Activated naive CD8-positive, alpha-beta T cell (primary cell): ENCODE data around the gene NUDT1.

Source experiments
- H3K27ac Mint-ChIP-seq: one replicate; pipeline ENCODE4 v1.8.0; 2021; ENCODE audit warnings: mixed read lengths
- H3K27me3 Mint-ChIP-seq: one replicate; pipeline ENCODE4 v1.8.0; 2021; ENCODE audit warnings: mixed read lengths
- H3K36me3 Mint-ChIP-seq: one replicate; pipeline ENCODE4 v1.8.0; 2021; ENCODE audit warnings: mixed read lengths
- H3K4me1 Mint-ChIP-seq: one replicate; pipeline ENCODE4 v1.8.0; 2021; ENCODE audit warnings: low read depth, mixed read lengths
- H3K4me3 Mint-ChIP-seq: one replicate; pipeline ENCODE4 v1.8.0; 2021; ENCODE audit warnings: mild to moderate bottlenecking, mixed read lengths
- H3K9me3 Mint-ChIP-seq: one replicate; pipeline ENCODE4 v1.8.0; 2021; ENCODE audit warnings: low read depth, mixed read lengths

The NUDT1 gene

GRCh38 chr7:2244404-2244995, 2.5 kb downstream of the NUDT1 start:
- H3K27ac Mint-ChIP-seq: no peak overlapping the region
- peaks cover 29% of the 10 kb centered on the region for H3K4me1 Mint-ChIP-seq
- no peak overlapping the region for H3K4me3 Mint-ChIP-seq
- H3K27me3 Mint-ChIP-seq: no peaks in the 10 kb centered on the region
- H3K9me3 Mint-ChIP-seq: no peaks in the 10 kb centered on the region
- H3K36me3 Mint-ChIP-seq: no peaks in the 10 kb centered on the region

DNA sequence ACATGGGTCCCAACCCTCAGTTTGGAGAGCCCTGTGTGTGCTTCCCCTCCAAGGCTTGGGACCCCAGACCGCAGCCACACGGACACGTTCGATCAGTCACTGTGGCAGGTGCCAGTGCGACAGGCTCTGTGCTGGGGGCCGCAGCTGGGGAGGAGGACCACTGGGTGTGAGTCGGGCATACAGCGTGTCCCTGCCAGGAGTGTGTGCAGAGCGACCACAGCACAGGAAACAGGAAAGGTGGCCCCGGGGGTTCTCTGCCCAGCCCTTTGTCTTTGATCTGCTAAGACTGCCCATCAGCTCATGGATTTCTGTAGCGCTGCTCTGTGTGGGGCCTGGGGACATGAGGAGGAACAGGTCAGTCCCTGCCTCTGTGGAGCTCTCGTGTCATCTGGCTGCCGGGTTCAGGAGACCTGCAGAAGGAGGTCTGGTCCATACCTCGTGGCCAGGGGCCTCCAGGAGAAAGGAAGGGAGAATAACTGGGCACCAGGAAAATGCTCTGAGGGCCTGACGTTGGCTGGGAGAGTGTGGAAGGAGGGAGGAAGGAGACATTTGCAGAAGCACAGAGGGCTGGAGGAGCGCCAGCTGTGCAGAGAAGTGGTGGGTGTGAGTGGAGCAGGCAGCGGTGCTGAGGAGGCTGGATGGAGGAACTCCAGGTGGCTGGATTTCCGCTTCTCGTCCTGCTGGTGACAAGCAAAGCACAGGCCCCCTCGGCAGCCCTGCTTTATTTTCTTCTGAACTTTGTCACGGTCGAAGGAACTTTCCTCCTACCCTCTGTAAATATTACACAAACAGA, 4.1 kb downstream of the NUDT1 start:
- no peak overlapping the region for H3K27ac Mint-ChIP-seq
- H3K4me1 Mint-ChIP-seq: peaks cover 19% of the 10 kb centered on the region
- H3K27me3 Mint-ChIP-seq: no peaks in the 10 kb centered on the region
- no peaks in the 10 kb centered on the region for H3K36me3 Mint-ChIP-seq
- H3K4me3 Mint-ChIP-seq: no peak overlapping the region
- no peaks in the 10 kb centered on the region for H3K9me3 Mint-ChIP-seq

DNA sequence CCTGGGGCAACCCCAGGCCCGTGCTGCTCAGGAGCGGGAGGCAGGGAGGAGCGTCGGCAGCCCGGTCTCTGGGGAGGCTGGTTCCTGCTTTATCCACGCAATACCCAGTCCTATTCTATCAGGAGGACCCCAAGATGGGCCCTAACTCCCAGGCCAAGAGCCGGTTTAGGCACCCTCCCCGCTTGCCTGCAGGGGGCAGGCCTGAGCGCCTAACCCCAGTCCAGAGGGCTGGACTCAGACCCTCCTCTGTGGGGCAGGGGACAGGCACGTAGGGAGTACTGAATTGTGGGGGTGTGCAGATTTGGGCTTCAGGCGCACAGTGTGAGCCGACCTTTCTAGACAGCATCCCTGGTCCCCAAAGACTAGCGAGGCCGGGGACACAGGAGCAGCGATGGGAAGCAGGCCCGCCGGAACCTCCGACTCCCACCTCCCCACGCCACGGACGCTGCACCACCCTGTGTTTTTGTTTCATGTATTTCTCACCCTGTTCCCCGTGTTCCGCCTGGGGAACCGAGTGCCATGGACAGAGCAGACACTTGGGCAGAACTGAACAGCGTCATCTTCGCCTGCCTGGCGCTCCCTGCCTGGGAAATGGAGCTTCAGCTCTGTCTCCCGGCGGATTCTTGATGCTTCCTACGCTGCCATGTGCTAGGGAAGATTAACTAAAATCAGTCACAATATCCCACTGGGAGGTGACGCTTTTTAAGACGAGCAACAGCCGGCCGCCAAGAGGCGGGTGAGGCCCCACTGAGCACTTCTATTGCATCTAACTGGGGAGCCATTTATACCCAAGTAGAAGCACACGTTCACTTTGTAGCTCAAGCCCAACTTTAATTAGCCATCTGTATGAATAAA, 5.3 kb downstream of the NUDT1 start:
- Mint-ChIP-seq H3K36me3 (no peaks in the 10 kb centered on the region), H3K4me1 (peaks cover 19% of the 10 kb centered on the region), H3K4me3 (no peak overlapping the region), H3K27me3 (no peaks in the 10 kb centered on the region), H3K27ac (no peak overlapping the region), H3K9me3 (no peaks in the 10 kb centered on the region)

DNA sequence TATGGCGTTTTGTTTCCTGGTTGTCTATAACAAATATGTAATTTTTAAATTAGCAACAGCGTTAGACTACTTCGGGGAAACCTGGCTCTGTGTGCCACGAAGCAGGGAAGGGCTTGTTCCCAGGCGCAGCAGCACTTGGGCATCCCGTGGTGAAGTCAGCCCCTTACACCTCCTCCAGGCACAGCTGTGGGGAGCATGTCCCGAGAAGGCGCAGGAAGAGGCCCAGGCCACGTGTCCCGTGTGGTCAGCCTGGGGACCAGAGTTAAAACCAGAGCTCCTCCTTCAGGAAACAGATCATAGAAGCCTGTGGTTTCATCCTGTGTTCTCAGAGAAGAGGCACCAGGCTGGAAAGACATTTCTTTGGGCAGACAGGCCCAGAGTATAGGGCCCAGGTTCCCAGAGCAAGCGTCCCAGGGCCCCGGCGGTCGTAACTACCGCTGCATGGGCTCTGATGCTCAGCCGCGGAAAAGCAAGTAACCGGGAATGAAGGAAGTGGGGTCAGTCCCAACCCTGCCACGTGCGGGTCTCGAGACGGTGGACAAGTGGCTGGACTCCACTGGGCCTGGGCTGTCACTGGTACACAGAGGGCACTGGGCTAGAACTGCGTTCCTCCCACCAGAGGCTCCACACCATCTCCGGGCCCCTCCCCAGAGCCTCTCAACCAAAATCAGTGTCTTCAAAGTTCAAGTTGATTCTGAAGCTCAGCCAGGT, 7.1 kb downstream of the NUDT1 start:
- H3K4me3 Mint-ChIP-seq: peak overlapping the region; percentile 32
- no peaks in the 10 kb centered on the region for H3K9me3 Mint-ChIP-seq
- H3K4me1 Mint-ChIP-seq: peaks cover 17% of the 10 kb centered on the region
- peak overlapping the region; percentile 46 for H3K27ac Mint-ChIP-seq
- no peaks in the 10 kb centered on the region for H3K36me3 Mint-ChIP-seq
- no peaks in the 10 kb centered on the region for H3K27me3 Mint-ChIP-seq

- Mint-ChIP-seq H3K36me3 (no peaks in the 10 kb centered on the region), H3K4me1 (peaks cover 17% of the 10 kb centered on the region), H3K4me3 (no peak overlapping the region), H3K27ac (no peak overlapping the region), H3K27me3 (no peaks in the 10 kb centered on the region), H3K9me3 (no peaks in the 10 kb centered on the region)
These were observed 7.8 kb downstream of the NUDT1 start for GRCh38 chr7:2249744-2250323.

- Mint-ChIP-seq H3K4me3 (no peak overlapping the region), H3K27ac (no peak overlapping the region), H3K27me3 (no peaks in the 10 kb centered on the region), H3K36me3 (no peaks in the 10 kb centered on the region), H3K4me1 (peaks cover 16% of the 10 kb centered on the region), H3K9me3 (no peaks in the 10 kb centered on the region)
These were observed 9.4 kb downstream of the NUDT1 start for GRCh38 chr7:2251381-2251780.

DNA sequence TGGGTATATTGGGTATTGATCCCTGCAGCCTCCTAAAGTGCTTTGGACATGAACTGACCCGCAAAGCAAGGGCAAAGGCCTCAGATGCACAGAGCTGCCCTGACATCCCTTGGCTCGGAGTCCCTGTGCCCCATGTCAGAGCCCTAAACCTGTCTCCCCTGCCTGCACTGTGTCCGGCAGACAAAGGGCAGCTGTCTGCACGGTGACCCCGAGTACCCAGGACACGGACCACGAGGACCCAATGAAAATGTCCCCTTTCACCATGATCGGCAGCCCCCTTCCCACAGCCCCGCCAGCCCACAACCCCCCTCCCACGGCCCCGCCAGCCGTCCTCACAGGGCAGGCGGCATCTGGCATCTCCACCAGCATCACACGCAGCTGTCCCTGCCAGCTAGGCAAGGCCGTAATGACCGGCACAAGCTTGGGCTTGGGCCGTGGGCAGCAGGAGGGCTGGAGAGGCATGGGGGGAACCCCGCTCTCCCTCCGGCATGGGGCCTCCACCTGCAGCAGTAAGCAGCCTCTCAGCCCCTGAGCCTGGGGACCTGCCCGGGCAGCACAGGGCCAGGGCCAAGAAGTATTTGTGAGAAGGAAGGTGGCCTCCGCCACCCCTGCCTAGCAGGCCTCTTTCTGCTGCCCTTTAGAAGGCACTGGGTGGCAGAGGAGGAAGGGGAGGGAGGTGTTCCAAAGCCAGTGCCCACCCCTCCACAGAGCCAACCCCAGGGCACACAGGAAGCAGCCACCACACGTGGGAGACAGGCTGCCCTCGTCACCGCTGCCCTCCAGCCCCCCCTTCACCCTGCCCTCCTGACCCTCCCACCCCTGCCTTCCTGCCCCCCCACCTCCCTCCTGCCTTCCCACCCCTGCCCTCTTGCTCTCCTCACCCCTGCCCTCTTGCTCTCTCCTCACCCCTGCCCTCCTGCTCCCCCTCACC, 10.1 kb downstream of the NUDT1 start:
- H3K4me1 Mint-ChIP-seq: peaks cover 16% of the 10 kb centered on the region

DNA sequence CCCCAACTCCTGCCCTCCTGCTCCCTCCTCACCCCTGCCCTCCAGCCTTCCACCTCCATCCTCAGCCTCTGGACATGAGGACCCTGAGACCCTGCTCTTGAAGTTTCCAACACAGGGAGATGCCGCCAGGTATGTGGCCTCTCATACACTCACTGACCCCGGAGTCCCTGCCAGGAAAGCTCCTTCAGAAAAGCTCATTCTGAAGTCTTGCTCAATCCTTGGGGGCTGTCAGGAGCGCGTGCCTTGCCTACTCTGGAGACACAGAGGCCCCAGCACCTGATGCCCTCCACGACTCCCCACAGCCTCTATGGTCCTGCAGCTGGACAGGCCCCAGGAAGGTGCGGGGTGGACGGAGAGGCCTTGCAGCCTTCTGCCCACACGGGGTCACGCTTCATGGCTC, 11.0 kb downstream of the NUDT1 start:
- Mint-ChIP-seq H3K4me1 (peaks cover 14% of the 10 kb centered on the region), H3K27me3 (no peaks in the 10 kb centered on the region), H3K4me3 (no peak overlapping the region), H3K27ac (peak overlapping the region; percentile 28), H3K36me3 (no peaks in the 10 kb centered on the region), H3K9me3 (no peaks in the 10 kb centered on the region)

More for the DNA sequence above, 10.1 kb downstream of the NUDT1 start:
- no peak overlapping the region for H3K4me3 Mint-ChIP-seq
- H3K27me3 Mint-ChIP-seq: no peaks in the 10 kb centered on the region
- H3K36me3 Mint-ChIP-seq: no peaks in the 10 kb centered on the region
- no peaks in the 10 kb centered on the region for H3K9me3 Mint-ChIP-seq
- H3K27ac Mint-ChIP-seq: no peak overlapping the region

- Mint-ChIP-seq H3K27me3 (no peaks in the 10 kb centered on the region), H3K9me3 (no peaks in the 10 kb centered on the region), H3K4me3 (no peak overlapping the region), H3K27ac (no peak overlapping the region), H3K36me3 (no peaks in the 10 kb centered on the region), H3K4me1 (peaks cover 10% of the 10 kb centered on the region)
These were observed 11.7 kb downstream of the NUDT1 start for GRCh38 chr7:2253525-2254244.

GRCh38 chr7:2254429-2255144, 12.6 kb downstream of the NUDT1 start:
- Mint-ChIP-seq H3K9me3 (no peaks in the 10 kb centered on the region), H3K27ac (no peak overlapping the region), H3K4me1 (peaks cover 3% of the 10 kb centered on the region), H3K27me3 (no peaks in the 10 kb centered on the region), H3K36me3 (no peaks in the 10 kb centered on the region), H3K4me3 (no peak overlapping the region)

- H3K36me3 Mint-ChIP-seq: peaks cover 2% of the 10 kb centered on the region
- H3K4me3 Mint-ChIP-seq: no peak overlapping the region
- H3K27ac Mint-ChIP-seq: no peak overlapping the region
- H3K9me3 Mint-ChIP-seq: no peaks in the 10 kb centered on the region
- H3K27me3 Mint-ChIP-seq: no peaks in the 10 kb centered on the region
- peaks cover 4% of the 10 kb centered on the region for H3K4me1 Mint-ChIP-seq
These were observed 13.4 kb downstream of the NUDT1 start for GRCh38 chr7:2255145-2256139.
